GM12878 (cell line): Measurements from ENCODE around the gene MXRA7.
"Not testable (repeated sequence)": the region's sequence is repeated elsewhere in the genome, so short reads cannot be mapped to it uniquely, and the experiment has no call there.

Source experiments
- BHLHE40 ChIP-seq, 2 experiments: fragments of 450-650 bp in 1 of 2; IDR thresholded peaks; 2 replicates each; pipeline ENCODE4 v1.6.1; 2011 to 2017; ENCODE audit warnings: low read depth in 2 of 2, borderline replicate concordance in 1 of 2, improper control_type of control experiment in 1 of 2, low read length in 1 of 2, mild to moderate bottlenecking in 1 of 2
- CTCF ChIP-seq, 3 experiments: IDR thresholded peaks in 2 of 3; conservative IDR thresholded peaks in 1 of 3; 2 replicates each; pipeline ENCODE4 v1.5.1; 2011; ENCODE audit warnings: low read depth in 3 of 3, low read length in 3 of 3, mild to moderate bottlenecking in 3 of 3, control low read depth in 2 of 3, moderate library complexity in 2 of 3, inconsistent platforms in 1 of 3, mixed read lengths in 1 of 3; ENCODE audit not compliant: control insufficient read depth in 2 of 3, insufficient read depth in 1 of 3; ENCODE audit errors: extremely low read depth in 1 of 3
- EP300 ChIP-seq, 2 experiments: fragments of 150-350 bp in 1 of 2; IDR thresholded peaks; 2 replicates each; pipeline ENCODE4 v1.6.1; 2011 to 2012; ENCODE audit warnings: low read depth in 2 of 2, low read length in 2 of 2, borderline replicate concordance in 1 of 2, improper control_type of control experiment in 1 of 2, inconsistent platforms in 1 of 2; ENCODE audit not compliant: control insufficient read depth in 1 of 2
- MAX ChIP-seq: IDR thresholded peaks from 2 replicates; pipeline ENCODE4 v1.6.1; 2012; ENCODE audit warnings: low read depth, low read length, improper control_type of control experiment
- RAD21 ChIP-seq: IDR thresholded peaks from 2 replicates; pipeline ENCODE4 v1.6.1; 2011; ENCODE audit warnings: mild to moderate bottlenecking, low read depth, low read length, moderate library complexity; ENCODE audit not compliant: insufficient read depth
- SRF ChIP-seq, 2 experiments: IDR thresholded peaks; 2 replicates each; pipeline ENCODE4 v1.6.1; 2011; ENCODE audit warnings: low read depth in 2 of 2, low read length in 2 of 2, mild to moderate bottlenecking in 1 of 2, moderate library complexity in 1 of 2
- USF1 ChIP-seq: IDR thresholded peaks from 2 replicates; pipeline ENCODE4 v1.6.1; 2011; ENCODE audit warnings: borderline replicate concordance, low read depth, mild to moderate bottlenecking, moderate library complexity, mixed read lengths, low read length; ENCODE audit not compliant: insufficient read depth; ENCODE audit errors: extremely low read length
- ZNF274 ChIP-seq: IDR thresholded peaks from one replicate; pipeline ENCODE4 v1.8.0; 2011; ENCODE audit not compliant: insufficient read length, insufficient read depth

- TF ChIP-seq MAX; CTCF (IDR thresholded peaks at IDR 0.05 in 2 of 3, conservative IDR thresholded peaks at IDR 0.05 in 1 of 3; ENCODE audit: control insufficient read depth in 2 of 3, extremely low read depth in 1 of 3, insufficient read depth in 1 of 3, low read depth in 3 of 3, low read length in 3 of 3); EP300 (IDR thresholded peaks at IDR 0.05; ENCODE audit: borderline replicate concordance in 1 of 2, control insufficient read depth in 1 of 2, low read depth in 2 of 2, low read length in 2 of 2); ZNF274; SRF (IDR thresholded peaks at IDR 0.05; ENCODE audit: low read depth in 2 of 2, low read length in 2 of 2); USF1; RAD21; BHLHE40 (IDR thresholded peaks at IDR 0.05; ENCODE audit: borderline replicate concordance in 1 of 2, low read depth in 2 of 2, low read length in 1 of 2): not testable (repeated sequence)
Observed at GRCh38 chr17:76739568-76740115, 28.9 kb upstream of the MXRA7 start.
